Endothelial cell (in vitro differentiated cells): ENCODE results near the gene PFAS. TPM values are rescaled to one million over a fixed set of nuclear protein-coding genes. Genes with fewer than 3 reads are reported as not detected.

Experiments used
- DNase-seq: peaks from one replicate; pipeline ENCODE4 v3.0.0; 2021; ENCODE audit warnings: low spot score
- H3K27ac Mint-ChIP-seq: one replicate; pipeline ENCODE4 v1.8.0; 2021; ENCODE audit warnings: mixed read lengths, inconsistent platforms; ENCODE audit not compliant: unreplicated experiment
- H3K27me3 Mint-ChIP-seq: one replicate; pipeline ENCODE4 v1.8.0; 2021; ENCODE audit warnings: mild to moderate bottlenecking, moderate library complexity, mixed read lengths, inconsistent platforms; ENCODE audit not compliant: unreplicated experiment
- H3K36me3 Mint-ChIP-seq: one replicate; pipeline ENCODE4 v1.8.0; 2021; ENCODE audit warnings: mild to moderate bottlenecking, low read depth, mixed read lengths, inconsistent platforms; ENCODE audit not compliant: unreplicated experiment
- H3K4me1 Mint-ChIP-seq: one replicate; pipeline ENCODE4 v1.8.0; 2021; ENCODE audit warnings: mild to moderate bottlenecking, mixed read lengths, inconsistent platforms; ENCODE audit not compliant: unreplicated experiment
- H3K4me3 Mint-ChIP-seq: one replicate; pipeline ENCODE4 v1.8.0; 2021; ENCODE audit warnings: mild to moderate bottlenecking, mixed read lengths, inconsistent platforms; ENCODE audit not compliant: unreplicated experiment
- H3K9me3 Mint-ChIP-seq: one replicate; pipeline ENCODE4 v1.8.0; 2021; ENCODE audit warnings: mixed read lengths, inconsistent platforms; ENCODE audit not compliant: unreplicated experiment
- total RNA-seq: library from RNA; stranded (reverse); fragmentation: NEBNext Ultra II Directional; extraction: Animal tissue kit (Norgen Biotek cat#: 25700); gene quantifications from one replicate; pipeline ENCODE4 v1.2.1, GENCODE V29; 2021; ENCODE audit not compliant: unreplicated experiment
- TF ChIP-seq, protein P1 (sequence below): fragments of 200-600 bp; sonication (generic); IDR thresholded peaks from one replicate; pipeline ENCODE4 v1.5.0; 2021; ENCODE audit warnings: antibody characterized with exemption; ENCODE audit not compliant: unreplicated experiment

Gene PFAS
- total RNA-seq, 1 donor from 2014 or later = 67.0 TPM

GRCh38 chr17:8221663-8222379 lies 27.3 kb upstream of the PFAS start:
- Mint-ChIP-seq H3K27ac (peak overlapping the region; percentile 97), H3K9me3 (peaks cover 5% of the 10 kb centered on the region), H3K36me3 (peaks cover 21% of the 10 kb centered on the region), H3K27me3 (peaks cover 48% of the 10 kb centered on the region), H3K4me3 (peak overlapping the region; percentile 97), H3K4me1 (peaks cover 26% of the 10 kb centered on the region)
- peak; percentile 89 for DNase-seq
- TF ChIP-seq, protein P1, sequence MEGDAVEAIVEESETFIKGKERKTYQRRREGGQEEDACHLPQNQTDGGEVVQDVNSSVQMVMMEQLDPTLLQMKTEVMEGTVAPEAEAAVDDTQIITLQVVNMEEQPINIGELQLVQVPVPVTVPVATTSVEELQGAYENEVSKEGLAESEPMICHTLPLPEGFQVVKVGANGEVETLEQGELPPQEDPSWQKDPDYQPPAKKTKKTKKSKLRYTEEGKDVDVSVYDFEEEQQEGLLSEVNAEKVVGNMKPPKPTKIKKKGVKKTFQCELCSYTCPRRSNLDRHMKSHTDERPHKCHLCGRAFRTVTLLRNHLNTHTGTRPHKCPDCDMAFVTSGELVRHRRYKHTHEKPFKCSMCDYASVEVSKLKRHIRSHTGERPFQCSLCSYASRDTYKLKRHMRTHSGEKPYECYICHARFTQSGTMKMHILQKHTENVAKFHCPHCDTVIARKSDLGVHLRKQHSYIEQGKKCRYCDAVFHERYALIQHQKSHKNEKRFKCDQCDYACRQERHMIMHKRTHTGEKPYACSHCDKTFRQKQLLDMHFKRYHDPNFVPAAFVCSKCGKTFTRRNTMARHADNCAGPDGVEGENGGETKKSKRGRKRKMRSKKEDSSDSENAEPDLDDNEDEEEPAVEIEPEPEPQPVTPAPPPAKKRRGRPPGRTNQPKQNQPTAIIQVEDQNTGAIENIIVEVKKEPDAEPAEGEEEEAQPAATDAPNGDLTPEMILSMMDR = no peak

DNA sequence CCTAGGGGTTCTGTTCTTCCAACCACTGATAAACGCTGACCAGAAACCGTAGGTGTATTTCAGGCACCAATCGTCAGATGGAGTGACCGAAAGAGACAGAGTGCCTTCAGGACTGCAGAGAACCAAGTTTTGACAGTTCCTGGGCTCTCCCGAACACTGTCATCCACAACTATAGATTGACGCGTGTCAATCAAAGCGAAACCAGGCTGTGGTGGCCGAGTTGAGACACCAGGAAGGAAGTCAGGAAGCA lies 26.8 kb upstream of the PFAS start:
- H3K4me3 Mint-ChIP-seq = peak overlapping the region; percentile 97
- peaks cover 26% of the 10 kb centered on the region for H3K36me3 Mint-ChIP-seq
- TF ChIP-seq, protein P1 = no peak
- no peak for DNase-seq
- H3K9me3 Mint-ChIP-seq = peaks cover 5% of the 10 kb centered on the region
- peaks cover 52% of the 10 kb centered on the region for H3K27me3 Mint-ChIP-seq
- H3K27ac Mint-ChIP-seq = peak overlapping the region; percentile 97
- H3K4me1 Mint-ChIP-seq = peaks cover 31% of the 10 kb centered on the region

DNA sequence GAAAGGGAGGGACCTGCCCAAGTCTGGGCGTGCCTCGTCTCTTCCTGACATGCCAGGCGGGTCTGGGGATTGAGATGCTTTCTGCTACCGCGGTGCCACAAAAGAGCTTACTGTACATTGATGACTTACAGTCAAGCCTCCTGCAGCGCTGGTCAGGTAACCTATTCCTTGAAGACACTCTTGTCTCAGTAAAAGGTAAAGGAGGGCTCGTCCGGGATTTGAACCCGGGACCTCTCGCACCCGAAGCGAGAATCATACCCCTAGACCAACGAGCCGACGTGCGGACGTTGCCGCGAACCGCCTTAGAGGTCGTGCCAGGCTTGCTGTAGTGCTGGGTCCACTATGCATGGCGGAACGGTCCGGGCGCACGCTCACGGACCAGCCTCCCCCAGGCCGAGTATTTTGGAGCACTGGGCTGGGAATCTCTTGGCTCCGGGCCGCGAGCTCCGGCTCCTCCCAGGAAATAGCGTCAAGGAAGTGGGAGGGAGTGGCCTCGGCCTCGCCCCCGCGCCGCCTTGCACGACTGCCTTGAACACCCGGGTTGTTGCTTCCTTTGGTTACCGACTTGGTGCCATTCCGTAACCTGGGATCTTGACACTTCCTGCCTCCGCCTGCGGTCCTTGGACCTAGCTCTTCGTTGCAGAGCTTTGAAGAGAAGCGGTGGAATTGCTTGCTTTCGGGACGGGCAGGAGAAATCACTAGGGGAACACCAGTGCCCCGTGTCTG lies 26.3 kb upstream of the PFAS start:
- Mint-ChIP-seq H3K4me3 (peak overlapping the region; percentile 97), H3K4me1 (peaks cover 36% of the 10 kb centered on the region), H3K27me3 (peaks cover 56% of the 10 kb centered on the region), H3K9me3 (peaks cover 5% of the 10 kb centered on the region), H3K27ac (peak overlapping the region; percentile 97), H3K36me3 (peaks cover 31% of the 10 kb centered on the region)
- peak; percentile 91 for DNase-seq
- TF ChIP-seq, protein P1 = no peak

- Mint-ChIP-seq H3K4me1 (peaks cover 37% of the 10 kb centered on the region), H3K27ac (peak overlapping the region; percentile 97), H3K4me3 (peak overlapping the region; percentile 97), H3K36me3 (peaks cover 33% of the 10 kb centered on the region), H3K27me3 (peaks cover 60% of the 10 kb centered on the region), H3K9me3 (peaks cover 5% of the 10 kb centered on the region)
- TF ChIP-seq, protein P1 = no peak
- peak; percentile 58 for DNase-seq
These were observed 25.5 kb upstream of the PFAS start for GRCh38 chr17:8223356-8224126.
